Stomach (tissue), 9 donors: ENCODE measurements around the gene ALX4. TPM values are rescaled to one million over a fixed set of nuclear protein-coding genes. Genes with fewer than 3 reads are reported as not detected.

Experiments
- DNase-seq, 2 donors: peaks; one replicate each; pipeline versions ENCODE4 v3.0.0 to v3.0.0-alpha.2; 2013 to 2019
- H3K27ac ChIP-seq, 5 donors: fragments of 200-600 bp in 4 of 5; sonication (generic) in 4 of 5; one replicate each; pipeline ENCODE4 v1.5.1; 2013 to 2019; ENCODE audit warnings: mild to moderate bottlenecking in 1 of 5, moderate library complexity in 1 of 5
- H3K27me3 ChIP-seq, 3 donors: fragments of 200-600 bp; sonication (generic); one replicate each; pipeline ENCODE4 v1.5.1; 2017 to 2019; ENCODE audit warnings: mixed run types in 1 of 3
- H3K36me3 ChIP-seq, 4 donors: fragments of 200-600 bp; sonication (generic); 1 replicate in 3 of 4; 2 replicates in 1 of 4; pipeline ENCODE4 v1.5.1; 2016 to 2019
- H3K4me1 ChIP-seq, 4 donors: fragments of 200-600 bp; sonication (generic); one replicate each; pipeline ENCODE4 v1.5.1; 2016 to 2019
- H3K4me3 ChIP-seq, 4 donors: fragments of 200-600 bp; sonication (generic) in 3 of 4; one replicate each; pipeline ENCODE4 v1.5.1; 2016 to 2019; ENCODE audit warnings: mild to moderate bottlenecking in 1 of 4
- H3K9me3 ChIP-seq, 4 donors: fragments of 200-600 bp; sonication (generic); one replicate each; pipeline ENCODE4 v1.5.1; 2016 to 2019
- CTCF ChIP-seq, 7 experiments: fragments of 450-650 bp in 4 of 7; fragments of 200-600 bp in 3 of 7; sonication (generic) in 3 of 7; IDR thresholded peaks; one replicate each; pipeline ENCODE4 v1.5.1; 2016 to 2019; ENCODE audit warnings: antibody characterized with exemption in 7 of 7, control low read depth in 2 of 7, mild to moderate bottlenecking in 1 of 7
- EP300 ChIP-seq: sonication (generic); formaldehyde crosslinking; IDR thresholded peaks from one replicate; pipeline ENCODE4 v1.6.1; 2017; ENCODE audit warnings: antibody characterized with exemption
- POLR2A ChIP-seq, 4 donors: fragments of 450-650 bp; IDR thresholded peaks; one replicate each; pipeline ENCODE4 v1.6.1; 2016; ENCODE audit warnings: antibody characterized with exemption in 4 of 4, control low read depth in 2 of 4, mild to moderate bottlenecking in 1 of 4, moderate library complexity in 1 of 4
- POLR2AphosphoS5 ChIP-seq, 3 donors: sonication (generic); formaldehyde crosslinking; IDR thresholded peaks; one replicate each; pipeline ENCODE4 v1.6.1; 2016; ENCODE audit warnings: antibody characterized with exemption in 3 of 3
- WGBS, 5 donors: extraction: QIAGEN DNeasy Blood & Tissue Kit in 3 of 5; methylation state at CpG; one replicate each; pipeline versions ENCODE4 v1.1.5 to v1.1.7; 2013 to 2018; 5-methylcytosine and 5-hydroxymethylcytosine counted together
- intact Hi-C: fragments of 100-400 bp; cut with DNase I; formaldehyde crosslinking; loops from one replicate; pipeline ENCODE4 v1.15.1; 2023; ENCODE audit warnings: low total_unique reads
- polyA plus RNA-seq, 3 donors: library from polyadenylated mRNA; stranded (reverse); fragments of 200-250 nt; gene quantifications; one replicate each; pipeline ENCODE4 v1.2.3, GENCODE V29; 2013
- total RNA-seq, 5 donors: library from RNA; depleted of rRNA; stranded (reverse); fragments of >200 nt; gene quantifications; one replicate each; pipeline versions ENCODE4 v1.1.0 to v1.2.3, GENCODE V29; 2014 to 2016
- donor health status: healthy with polysubstance abuse.
- donor health status: Bipolar disorder and iron deficiency.
- donor health status: healthy.

Gene ALX4
- total and polyA plus RNA-seq, 8 donors: not detected

GRCh38 chr11:44335919-44336318 is 26.0 kb upstream of the ALX4 start:
- WGBS, 5 donors: 48 to 68% (median 55%) methylated on average over 6 of the region's 6 CpGs
- Histone ChIP-seq H3K27me3 (peaks cover 0 to 96% (median 75%) of the 10 kb centered on the region in 3 donors), H3K36me3 (no peaks in the 10 kb centered on the region), H3K4me1 (no peaks in the 10 kb centered on the region), H3K27ac (no peak overlapping the region), H3K9me3 (no peaks in the 10 kb centered on the region), H3K4me3 (no peak overlapping the region)
- DNase-seq: no peak
- intact Hi-C loops: no loop called here
- no peak for TF ChIP-seq POLR2A (IDR thresholded peaks at IDR 0.05)
- TF ChIP-seq POLR2AphosphoS5 (IDR thresholded peaks at IDR 0.05): no peak
- TF ChIP-seq EP300: no peak
- TF ChIP-seq CTCF (IDR thresholded peaks at IDR 0.05): no peak

- Histone ChIP-seq H3K27me3 (peaks cover 0 to 94% (median 70%) of the 10 kb centered on the region in 3 donors), H3K4me1 (no peaks in the 10 kb centered on the region), H3K36me3 (no peaks in the 10 kb centered on the region), H3K4me3 (no peak overlapping the region), H3K9me3 (no peaks in the 10 kb centered on the region), H3K27ac (no peak overlapping the region)
- WGBS, 5 donors: 13 to 25% (median 15%) methylated on average over 12 of the region's 12 CpGs
- TF ChIP-seq CTCF (IDR thresholded peaks at IDR 0.05) (no peak), POLR2A (IDR thresholded peaks at IDR 0.05) (no peak), EP300 (no peak), POLR2AphosphoS5 (IDR thresholded peaks at IDR 0.05) (no peak)
- intact Hi-C loops: no loop called here
- no peak for DNase-seq
Observed at GRCh38 chr11:44335052-44335760, 25.3 kb upstream of the ALX4 start.

GRCh38 chr11:44334356-44335004 is 24.5 kb upstream of the ALX4 start:
- Histone ChIP-seq H3K27ac (no peak overlapping the region), H3K36me3 (no peaks in the 10 kb centered on the region), H3K4me3 (no peak overlapping the region), H3K27me3 (peaks cover 0 to 94% (median 72%) of the 10 kb centered on the region in 3 donors), H3K9me3 (no peaks in the 10 kb centered on the region), H3K4me1 (no peaks in the 10 kb centered on the region)
- DNase-seq: no peak
- 33 to 46% (median 43%) methylated on average over 4 to 7 of the region's 7 CpGs for WGBS, 5 donors
- intact Hi-C loops: no loop called here
- TF ChIP-seq POLR2A (IDR thresholded peaks at IDR 0.05) (no peak), CTCF (IDR thresholded peaks at IDR 0.05) (no peak), POLR2AphosphoS5 (IDR thresholded peaks at IDR 0.05) (no peak), EP300 (no peak)

- Histone ChIP-seq H3K36me3 (no peaks in the 10 kb centered on the region), H3K4me3 (no peak overlapping the region), H3K27me3 (peaks cover 0 to 94% (median 70%) of the 10 kb centered on the region in 3 donors), H3K27ac (no peak overlapping the region), H3K4me1 (no peaks in the 10 kb centered on the region), H3K9me3 (no peaks in the 10 kb centered on the region)
- intact Hi-C loops: no loop called here
- WGBS, 5 donors: 71 to 79% (median 73%) methylated on average over 14 of the region's 14 CpGs
- no peak for DNase-seq
- no peak for TF ChIP-seq EP300
- no peak for TF ChIP-seq POLR2AphosphoS5 (IDR thresholded peaks at IDR 0.05)
- no peak for TF ChIP-seq POLR2A (IDR thresholded peaks at IDR 0.05)
- no peak for TF ChIP-seq CTCF (IDR thresholded peaks at IDR 0.05)
Observed at GRCh38 chr11:44333271-44334218, 23.6 kb upstream of the ALX4 start.
